OCI-LY3 (cell line): ENCODE results near the gene MTOR.
"Not testable (repeated sequence)": the region's sequence is repeated elsewhere in the genome, so short reads cannot be mapped to it uniquely, and the experiment has no call there.

ENCODE experiments used
- H2AFZ ChIP-seq: fragments of 200-600, 300-600 bp; shearing (Covaris generic); 2 replicates; pipeline ENCODE4 v1.6.0; 2014; ENCODE audit warnings: antibody characterized with exemption, low read depth, low read length
- H3K27ac ChIP-seq: fragments of 200-600, 300-600 bp; sonication (generic); 2 replicates; pipeline ENCODE4 v1.5.1; 2014; ENCODE audit warnings: mild to moderate bottlenecking, low read length, moderate library complexity, mixed read lengths
- H3K27me3 ChIP-seq: fragments of 200-600, 300-600 bp; sonication (generic); 2 replicates; pipeline ENCODE4 v1.6.1; 2014; ENCODE audit warnings: low read depth, low read length, mixed read lengths
- H3K36me3 ChIP-seq: fragments of 200-600, 300-600 bp; sonication (generic); replicated peaks from 2 replicates; pipeline ENCODE3; 2014; ENCODE audit warnings: low read depth, low read length, mixed read lengths
- H3K4me1 ChIP-seq: fragments of 300-600, 200-600 bp; sonication (generic); 2 replicates; pipeline ENCODE4 v1.6.1; 2014; ENCODE audit warnings: low read length, mixed read lengths
- H3K4me2 ChIP-seq: fragments of 200-600, 300-600 bp; sonication (generic); 2 replicates; pipeline ENCODE4 v1.6.1; 2014; ENCODE audit warnings: low read length, mixed read lengths
- H3K4me3 ChIP-seq: fragments of 300-600, 200-600 bp; sonication (generic); 2 replicates; pipeline ENCODE4 v1.5.1; 2014; ENCODE audit warnings: antibody characterized with exemption, mild to moderate bottlenecking, low read length, moderate library complexity
- H3K79me2 ChIP-seq: fragments of 300-600, 200-600 bp; shearing (Covaris generic); 2 replicates; pipeline ENCODE4 v1.6.1; 2014; ENCODE audit warnings: mild to moderate bottlenecking, low read length, mixed read lengths
- H3K9ac ChIP-seq: fragments of 300-600, 200-600 bp; shearing (Covaris generic); 2 replicates; pipeline ENCODE4 v1.6.0; 2014; ENCODE audit warnings: mild to moderate bottlenecking, low read length, moderate library complexity
- H3K9me3 ChIP-seq: fragments of 200-600, 300-600 bp; shearing (Covaris generic); 2 replicates; pipeline ENCODE4 v1.6.1; 2014; ENCODE audit warnings: low read length, mixed read lengths; ENCODE audit not compliant: insufficient read depth
- H4K20me1 ChIP-seq: fragments of 200-600, 300-600 bp; sonication (generic); 2 replicates; pipeline ENCODE4 v1.6.1; 2016; ENCODE audit warnings: low read length, mixed read lengths; ENCODE audit not compliant: insufficient read depth
- EZH2phosphoT487 ChIP-seq: fragments of 200-600 bp; shearing (Covaris generic); IDR thresholded peaks from 2 replicates; pipeline ENCODE4 v1.6.1; 2018; ENCODE audit warnings: antibody characterized with exemption, mixed run types, low read depth
- TF ChIP-seq, protein P1 (sequence below): fragments of 200-600, 300-600 bp; sonication (generic); IDR thresholded peaks from 2 replicates; pipeline ENCODE4 v1.5.1; 2014; ENCODE audit warnings: antibody characterized with exemption, low read length, low read depth

MTOR gene

DNA sequence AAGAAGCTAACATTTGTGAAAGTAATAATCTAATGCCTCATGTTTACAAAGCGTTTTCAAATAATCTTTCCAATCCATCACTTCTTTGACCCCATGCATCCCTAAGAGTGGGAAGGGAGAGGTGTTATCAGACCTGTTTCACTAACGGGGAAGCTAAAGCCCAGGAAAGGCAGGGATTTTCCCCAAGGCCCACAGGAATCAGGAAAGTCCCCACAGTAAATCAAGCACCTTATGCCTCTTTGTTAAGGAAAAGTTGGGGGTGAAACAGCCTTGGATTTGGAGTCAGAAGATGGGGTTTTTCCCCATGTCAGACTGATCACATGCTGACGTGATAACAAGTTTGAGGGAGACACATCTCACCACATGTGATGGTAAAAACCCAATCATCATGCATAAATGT lies 93.1 kb downstream of the MTOR start:
- no peaks in the 10 kb centered on the region for H3K79me2 ChIP-seq
- H3K9me3 ChIP-seq: no peaks in the 10 kb centered on the region
- no peaks in the 10 kb centered on the region for H4K20me1 ChIP-seq
- H3K4me3 ChIP-seq: no peak overlapping the region
- H3K4me2 ChIP-seq: no peak overlapping the region
- H2AFZ ChIP-seq: no peak overlapping the region
- no peaks in the 10 kb centered on the region for H3K4me1 ChIP-seq
- no peaks in the 10 kb centered on the region for H3K27me3 ChIP-seq
- H3K36me3 ChIP-seq: no peaks in the 10 kb centered on the region
- TF ChIP-seq, protein P1, sequence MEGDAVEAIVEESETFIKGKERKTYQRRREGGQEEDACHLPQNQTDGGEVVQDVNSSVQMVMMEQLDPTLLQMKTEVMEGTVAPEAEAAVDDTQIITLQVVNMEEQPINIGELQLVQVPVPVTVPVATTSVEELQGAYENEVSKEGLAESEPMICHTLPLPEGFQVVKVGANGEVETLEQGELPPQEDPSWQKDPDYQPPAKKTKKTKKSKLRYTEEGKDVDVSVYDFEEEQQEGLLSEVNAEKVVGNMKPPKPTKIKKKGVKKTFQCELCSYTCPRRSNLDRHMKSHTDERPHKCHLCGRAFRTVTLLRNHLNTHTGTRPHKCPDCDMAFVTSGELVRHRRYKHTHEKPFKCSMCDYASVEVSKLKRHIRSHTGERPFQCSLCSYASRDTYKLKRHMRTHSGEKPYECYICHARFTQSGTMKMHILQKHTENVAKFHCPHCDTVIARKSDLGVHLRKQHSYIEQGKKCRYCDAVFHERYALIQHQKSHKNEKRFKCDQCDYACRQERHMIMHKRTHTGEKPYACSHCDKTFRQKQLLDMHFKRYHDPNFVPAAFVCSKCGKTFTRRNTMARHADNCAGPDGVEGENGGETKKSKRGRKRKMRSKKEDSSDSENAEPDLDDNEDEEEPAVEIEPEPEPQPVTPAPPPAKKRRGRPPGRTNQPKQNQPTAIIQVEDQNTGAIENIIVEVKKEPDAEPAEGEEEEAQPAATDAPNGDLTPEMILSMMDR: no peak
- TF ChIP-seq EZH2phosphoT487: no peak
- no peak overlapping the region for H3K27ac ChIP-seq
- H3K9ac ChIP-seq: no peak overlapping the region

DNA sequence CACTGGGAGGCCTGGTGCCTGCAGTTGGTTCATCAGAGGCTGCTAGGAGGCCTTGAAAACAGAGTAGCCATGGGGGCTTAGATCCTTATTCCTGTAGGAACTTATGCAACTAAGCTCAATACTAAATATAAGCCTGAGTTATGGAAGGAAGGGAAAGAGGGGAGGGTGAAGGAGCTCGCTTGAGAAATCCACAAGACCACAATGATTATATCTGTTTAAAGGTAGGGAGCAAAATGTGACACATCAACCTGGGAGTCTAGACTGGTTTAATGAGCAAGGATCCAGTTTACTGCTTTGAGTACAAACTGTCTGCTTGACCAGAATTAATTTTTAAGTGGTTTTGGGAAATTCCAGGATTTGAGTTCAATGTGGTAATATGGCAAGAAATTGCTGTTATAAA lies 93.6 kb downstream of the MTOR start:
- no peak overlapping the region for H2AFZ ChIP-seq
- no peaks in the 10 kb centered on the region for H3K9me3 ChIP-seq
- TF ChIP-seq, protein P1: no peak
- no peak for TF ChIP-seq EZH2phosphoT487
- no peak overlapping the region for H3K9ac ChIP-seq
- H3K4me2 ChIP-seq: no peak overlapping the region
- H3K27me3 ChIP-seq: no peaks in the 10 kb centered on the region
- no peak overlapping the region for H3K27ac ChIP-seq
- no peak overlapping the region for H3K4me3 ChIP-seq
- H3K4me1 ChIP-seq: no peaks in the 10 kb centered on the region
- no peaks in the 10 kb centered on the region for H3K36me3 ChIP-seq
- no peaks in the 10 kb centered on the region for H4K20me1 ChIP-seq
- no peaks in the 10 kb centered on the region for H3K79me2 ChIP-seq

DNA sequence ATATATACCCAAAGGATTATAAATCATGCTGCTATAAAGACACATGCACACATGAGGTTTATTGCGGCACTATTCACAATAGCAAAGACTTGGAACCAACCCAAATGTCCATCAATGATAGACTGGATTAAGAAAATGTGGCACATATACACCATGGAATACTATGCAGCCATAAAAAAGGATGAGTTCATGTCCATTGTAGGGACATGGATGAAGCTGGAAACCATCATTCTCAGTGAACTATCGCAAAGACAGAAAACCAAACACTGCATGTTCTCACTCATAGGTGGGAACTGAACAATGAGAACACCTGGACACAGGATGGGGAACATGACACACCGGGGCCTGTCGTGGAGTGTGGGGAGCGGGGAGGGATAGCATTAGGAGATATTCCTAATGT lies 95.6 kb downstream of the MTOR start:
- not testable (repeated sequence) for H3K27ac ChIP-seq, H3K9ac ChIP-seq, H3K4me1 ChIP-seq, H3K36me3 ChIP-seq, H3K4me2 ChIP-seq, H3K4me3 ChIP-seq, H3K79me2 ChIP-seq, H3K9me3 ChIP-seq, H3K27me3 ChIP-seq, H4K20me1 ChIP-seq, H2AFZ ChIP-seq

DNA sequence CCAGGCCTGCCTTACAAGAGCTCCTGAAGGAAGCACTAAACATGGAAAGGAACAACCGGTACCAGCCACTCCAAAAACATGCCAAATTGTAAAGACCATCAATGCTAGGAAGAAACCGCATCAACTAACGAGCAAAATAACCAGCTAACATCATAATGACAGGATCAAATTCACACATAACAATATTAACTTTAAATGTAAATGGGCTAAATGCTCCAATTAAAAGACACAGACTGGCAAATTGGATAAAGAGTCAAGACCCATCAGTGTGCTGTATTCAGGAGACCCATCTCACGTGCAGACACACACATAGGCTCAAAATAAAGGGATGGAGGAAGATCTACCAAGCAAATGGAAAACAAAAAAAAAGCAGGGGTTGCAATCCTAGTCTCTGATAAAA lies 99.6 kb downstream of the MTOR start:
- H3K4me3 ChIP-seq, H4K20me1 ChIP-seq, H3K27me3 ChIP-seq, H3K4me2 ChIP-seq, H3K36me3 ChIP-seq, H3K9me3 ChIP-seq, H3K4me1 ChIP-seq, H3K79me2 ChIP-seq, H2AFZ ChIP-seq, H3K9ac ChIP-seq, H3K27ac ChIP-seq: not testable (repeated sequence)

DNA sequence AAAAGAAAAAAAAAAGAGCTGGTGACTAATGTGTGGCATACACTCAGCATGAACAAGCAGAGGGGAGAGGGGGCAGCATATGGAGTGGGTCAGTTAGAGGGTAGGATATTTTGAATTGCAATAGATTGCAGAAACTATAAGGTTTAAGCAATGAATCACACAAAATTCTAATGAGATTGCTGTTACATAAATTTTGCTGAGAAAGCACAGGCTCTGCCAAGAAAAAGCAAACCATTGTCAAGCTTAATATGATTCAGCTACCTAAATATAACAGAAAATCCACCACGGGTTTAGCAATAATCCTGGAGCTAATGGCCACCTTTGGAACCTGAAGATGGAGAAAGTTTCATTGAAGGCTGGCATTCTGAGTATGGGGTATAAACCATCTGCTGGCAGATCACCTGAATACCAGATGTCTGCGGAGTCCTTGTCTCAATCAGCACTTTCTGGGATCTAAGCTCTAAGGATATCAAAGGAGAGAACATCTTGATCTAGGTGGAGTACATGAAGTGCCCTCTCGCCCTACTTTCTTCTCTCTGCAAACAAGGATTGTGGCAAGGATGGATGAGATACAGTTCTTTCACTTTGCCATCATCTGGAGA lies 103.5 kb downstream of the MTOR start:
- H4K20me1 ChIP-seq: no peaks in the 10 kb centered on the region
- no peak overlapping the region for H3K27ac ChIP-seq
- no peak overlapping the region for H3K4me2 ChIP-seq
- no peak overlapping the region for H3K9ac ChIP-seq
- H3K4me3 ChIP-seq: no peak overlapping the region
- H3K36me3 ChIP-seq: no peaks in the 10 kb centered on the region
- no peaks in the 10 kb centered on the region for H3K79me2 ChIP-seq
- H2AFZ ChIP-seq: no peak overlapping the region
- H3K4me1 ChIP-seq: no peaks in the 10 kb centered on the region
- no peaks in the 10 kb centered on the region for H3K9me3 ChIP-seq
- no peaks in the 10 kb centered on the region for H3K27me3 ChIP-seq
- TF ChIP-seq, protein P1: no peak
- TF ChIP-seq EZH2phosphoT487: no peak
